ENCODE data around the gene WAC.

DNA sequence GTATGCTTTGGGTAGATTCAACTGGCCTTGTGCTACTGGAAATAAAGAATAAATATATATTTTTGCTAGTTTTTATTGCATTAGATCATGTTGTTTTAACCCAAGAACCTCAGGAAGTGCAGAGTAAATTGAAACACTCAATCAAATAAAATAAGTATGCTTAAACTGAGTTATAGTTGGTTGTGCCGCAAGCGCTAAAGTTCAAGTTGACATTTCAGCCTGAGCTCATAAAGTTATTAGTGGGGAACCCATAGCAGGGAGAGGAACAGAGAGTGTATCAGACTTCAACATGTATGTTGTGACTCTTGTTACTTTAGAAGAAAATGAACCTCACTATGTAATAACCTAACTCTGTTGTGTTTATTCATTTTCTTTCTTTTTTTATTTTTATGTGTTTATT is 119.2 kb downstream of the WAC start:
- TF ChIP-seq EP300 (IDR thresholded peaks at IDR 0.05), result no peak
- TF ChIP-seq, protein P1, sequence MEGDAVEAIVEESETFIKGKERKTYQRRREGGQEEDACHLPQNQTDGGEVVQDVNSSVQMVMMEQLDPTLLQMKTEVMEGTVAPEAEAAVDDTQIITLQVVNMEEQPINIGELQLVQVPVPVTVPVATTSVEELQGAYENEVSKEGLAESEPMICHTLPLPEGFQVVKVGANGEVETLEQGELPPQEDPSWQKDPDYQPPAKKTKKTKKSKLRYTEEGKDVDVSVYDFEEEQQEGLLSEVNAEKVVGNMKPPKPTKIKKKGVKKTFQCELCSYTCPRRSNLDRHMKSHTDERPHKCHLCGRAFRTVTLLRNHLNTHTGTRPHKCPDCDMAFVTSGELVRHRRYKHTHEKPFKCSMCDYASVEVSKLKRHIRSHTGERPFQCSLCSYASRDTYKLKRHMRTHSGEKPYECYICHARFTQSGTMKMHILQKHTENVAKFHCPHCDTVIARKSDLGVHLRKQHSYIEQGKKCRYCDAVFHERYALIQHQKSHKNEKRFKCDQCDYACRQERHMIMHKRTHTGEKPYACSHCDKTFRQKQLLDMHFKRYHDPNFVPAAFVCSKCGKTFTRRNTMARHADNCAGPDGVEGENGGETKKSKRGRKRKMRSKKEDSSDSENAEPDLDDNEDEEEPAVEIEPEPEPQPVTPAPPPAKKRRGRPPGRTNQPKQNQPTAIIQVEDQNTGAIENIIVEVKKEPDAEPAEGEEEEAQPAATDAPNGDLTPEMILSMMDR (IDR thresholded peaks at IDR 0.05), result no peak
- no peak for TF ChIP-seq POLR2A (IDR thresholded peaks at IDR 0.05)
